Esophagus muscularis mucosa (tissue), 3 donors: ENCODE measurements around the gene CCR5.

Experiments
- CTCF ChIP-seq, 3 experiments: fragments of 200-600 bp in 2 of 3; fragments of 450-650 bp in 1 of 3; sonication (generic) in 2 of 3; IDR thresholded peaks; one replicate each; pipeline ENCODE4 v1.5.1; 2017 to 2019; ENCODE audit warnings: antibody characterized with exemption in 3 of 3, mild to moderate bottlenecking in 2 of 3, moderate library complexity in 1 of 3
- POLR2A ChIP-seq: fragments of 450-650 bp; IDR thresholded peaks from one replicate; pipeline ENCODE4 v1.6.1; 2017; ENCODE audit warnings: antibody characterized with exemption, moderate library complexity, mild to moderate bottlenecking, low read depth

GRCh38 chr3:46420931-46421330 lies 50.2 kb downstream of the CCR5 start:
- TF ChIP-seq POLR2A (no peak), CTCF (IDR thresholded peaks at IDR 0.05) (no peak)
